GM23338 (cell line): Measurements from ENCODE around the gene ITGAL.

Experiments used
- CTCF ChIP-seq, 2 experiments: fragments of 200-600 bp in 1 of 2; sonication (generic) in 1 of 2; conservative IDR thresholded peaks; 2 replicates each; pipeline versions ENCODE4 v1.5.1 to v1.6.1; 2016 to 2017; ENCODE audit warnings: antibody characterized with exemption in 2 of 2, low read depth in 2 of 2, mild to moderate bottlenecking in 2 of 2, moderate library complexity in 1 of 2
- EZH2 ChIP-seq: fragments of 200-600 bp; sonication (generic); IDR thresholded peaks from one replicate; pipeline ENCODE4 v1.8.0; 2017; ENCODE audit warnings: antibody characterized with exemption, mild to moderate bottlenecking, low read depth; ENCODE audit not compliant: unreplicated experiment
- EZH2phosphoT487 ChIP-seq: fragments of 200-600 bp; sonication (generic); IDR thresholded peaks from one replicate; pipeline ENCODE4 v1.8.1; 2018; ENCODE audit warnings: antibody characterized with exemption; ENCODE audit not compliant: unreplicated experiment
- POLR2AphosphoS5 ChIP-seq: IDR thresholded peaks from 2 replicates; pipeline ENCODE4 v1.6.1; 2016; ENCODE audit warnings: antibody characterized with exemption, low read depth

DNA sequence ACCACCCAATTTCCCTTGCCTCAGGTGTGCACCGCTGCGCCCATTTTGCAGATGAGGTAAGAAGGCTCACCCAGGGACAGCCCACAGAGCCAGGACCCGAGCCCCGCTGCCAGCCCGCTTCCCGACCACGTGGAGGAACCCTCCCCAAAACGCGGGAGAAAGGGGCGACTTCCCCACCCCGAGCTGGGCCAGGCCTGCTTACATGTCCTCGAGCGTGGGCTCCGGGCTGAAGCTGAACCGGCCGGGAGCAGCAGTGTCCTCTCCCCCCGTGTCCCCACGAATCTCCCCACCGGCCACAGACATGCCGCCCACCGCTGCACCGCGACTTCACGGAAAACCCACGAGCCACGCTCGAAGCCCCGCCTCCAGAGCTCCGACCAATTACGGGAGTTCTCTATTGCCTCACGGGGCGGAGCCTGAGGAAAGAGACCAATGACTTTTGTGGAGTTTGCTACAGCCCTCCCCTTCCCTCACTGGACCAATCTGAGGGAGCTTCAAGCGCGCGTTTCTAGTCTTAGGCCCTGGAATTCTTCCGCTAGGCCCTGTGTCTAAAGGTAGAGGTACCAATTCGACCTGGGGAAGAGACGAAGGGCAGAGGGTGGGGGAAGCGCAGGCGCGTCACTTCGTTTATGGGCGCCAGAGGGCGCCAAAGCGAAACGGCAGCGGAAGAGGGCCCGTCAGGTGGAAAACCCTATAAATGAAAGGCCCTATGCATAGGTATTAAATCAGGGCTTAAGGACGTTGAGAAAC lies 42.7 kb upstream of the ITGAL start, which contains the start of gene DCTPP1:
- TF ChIP-seq CTCF (conservative IDR thresholded peaks at IDR 0.05; ENCODE audit: low read depth in 2 of 2) (peak; percentile 84 to 95), POLR2AphosphoS5 (peak; percentile 68), EZH2 (no peak), EZH2phosphoT487 (no peak)
